ENCODE data around the gene ESRRA.

GRCh38 chr11:64296830-64297698 lies 8.3 kb upstream of the ESRRA start:
- TF ChIP-seq CTCF (IDR thresholded peaks at IDR 0.05 in 4 of 5, conservative IDR thresholded peaks at IDR 0.05 in 1 of 5) (no peak), POLR2A (IDR thresholded peaks at IDR 0.05) (no peak)

All from gastrocnemius medialis (tissue), 4 donors.